Spleen (tissue), 11 donors: ENCODE measurements around the gene FAM151A. TPM values are rescaled to one million over a fixed set of nuclear protein-coding genes. Genes with fewer than 3 reads are reported as not detected.
"Not testable (repeated sequence)": the region's sequence is repeated elsewhere in the genome, so short reads cannot be mapped to it uniquely, and the experiment has no call there.

Experiments
- DNase-seq: peaks from one replicate; pipeline ENCODE4 v3.0.0-alpha.2; 2020
- H3K27ac ChIP-seq, 8 donors: fragments of 200-600 bp; sonication (generic) in 7 of 8; 1 replicate in 4 of 8; 2 replicates in 4 of 8; pipeline versions ENCODE4 v1.5.0 to v1.8.0; 2016 to 2021; ENCODE audit warnings: inconsistent platforms in 4 of 8, mild to moderate bottlenecking in 4 of 8, moderate library complexity in 1 of 8
- H3K27me3 ChIP-seq, 7 donors: fragments of 200-600 bp; sonication (generic) in 6 of 7; replicated peaks in 1 of 7; 1 replicate in 4 of 7; 2 replicates in 3 of 7; pipeline versions ENCODE4 v1.5.0 to v1.8.0; 2016 to 2021; ENCODE audit warnings: inconsistent platforms in 3 of 7, mild to moderate bottlenecking in 1 of 7
- H3K36me3 ChIP-seq, 6 donors: fragments of 200-600 bp; sonication (generic) in 5 of 6; 1 replicate in 4 of 6; 2 replicates in 2 of 6; pipeline versions ENCODE4 v1.5.0 to v1.8.0; 2016 to 2021; ENCODE audit warnings: inconsistent platforms in 2 of 6
- H3K4me1 ChIP-seq, 6 donors: fragments of 200-600 bp; sonication (generic) in 5 of 6; 1 replicate in 3 of 6; 2 replicates in 3 of 6; pipeline versions ENCODE4 v1.5.0 to v1.8.0; 2016 to 2021; ENCODE audit warnings: inconsistent platforms in 3 of 6
- H3K4me3 ChIP-seq, 8 donors: fragments of 200-600 bp; sonication (generic) in 7 of 8; 1 replicate in 4 of 8; 2 replicates in 4 of 8; pipeline versions ENCODE4 v1.5.0 to v1.8.0; 2016 to 2021; ENCODE audit warnings: inconsistent platforms in 4 of 8, mild to moderate bottlenecking in 4 of 8, moderate library complexity in 2 of 8
- H3K9me3 ChIP-seq, 8 donors: fragments of 200-600 bp; sonication (generic) in 7 of 8; 1 replicate in 4 of 8; 2 replicates in 4 of 8; pipeline versions ENCODE4 v1.5.0 to v1.8.0; 2016 to 2021; ENCODE audit warnings: inconsistent platforms in 4 of 8
- CTCF ChIP-seq, 11 experiments: fragments of 200-600 bp in 7 of 11; fragments of 450-650 bp in 4 of 11; sonication (generic) in 4 of 11; IDR thresholded peaks in 8 of 11; conservative IDR thresholded peaks in 3 of 11; 1 replicate in 7 of 11; 2 replicates in 4 of 11; pipeline versions ENCODE4 v1.4.0 to v1.8.0; 2016 to 2021; ENCODE audit warnings: antibody characterized with exemption in 11 of 11, inconsistent platforms in 4 of 11, mild to moderate bottlenecking in 1 of 11
- POLR2A ChIP-seq, 3 donors: fragments of 450-650 bp; IDR thresholded peaks; one replicate each; pipeline ENCODE4 v1.5.1; 2017; ENCODE audit warnings: antibody characterized with exemption in 3 of 3, mild to moderate bottlenecking in 1 of 3
- POLR2AphosphoS5 ChIP-seq, 3 donors: sonication (generic); formaldehyde crosslinking; IDR thresholded peaks; one replicate each; pipeline ENCODE4 v1.5.1; 2017; ENCODE audit warnings: antibody characterized with exemption in 3 of 3
- WGBS, 5 donors: extraction: QIAGEN DNeasy Blood & Tissue Kit in 3 of 5; methylation state at CpG; one replicate each; pipeline versions ENCODE4 v1.1.5 to v1.1.7; 2013 to 2018; 5-methylcytosine and 5-hydroxymethylcytosine counted together
- intact Hi-C: fragments of 100-400 bp; cut with DNase I; formaldehyde crosslinking; loops from one replicate; pipeline ENCODE4 v1.15.0; 2023; ENCODE audit warnings: low total_unique reads
- polyA plus RNA-seq, 3 donors: library from polyadenylated mRNA; stranded (reverse); fragments of 200-250 nt; gene quantifications; one replicate each; pipeline ENCODE4 v1.2.1, GENCODE V29; 2013
- total RNA-seq, 7 donors: library from RNA; depleted of rRNA in 3 of 7; stranded (reverse); fragments of >200 nt in 3 of 7; fragmentation: NEBNext Ultra II Directional in 4 of 7; extraction: Animal tissue kit (Norgen Biotek cat#: 25700) in 4 of 7; gene quantifications; one replicate each; pipeline versions ENCODE4 v1.1.0 to v1.2.1, GENCODE V29; 2016 to 2021
- donor health status: healthy with polysubstance abuse.
- donor health status: DM: no; HTN: no; CAD: no; lungs with moderate emphysema.
- donor health status: DM: no; HTN: no; CAD: no.
- donor health status: Bipolar disorder and iron deficiency.
- donor health status: healthy.
- donor health status: DM: no; HTN: no; CAD: no.
- donor health status: DM: yes; HTN: yes; CAD: no.

Gene FAM151A
- total and polyA plus RNA-seq, 10 donors = 0.70 to 4.2 (median 0.97) TPM; not detected in 1

GRCh38 chr1:54640361-54640760 lies 17.0 kb upstream of the FAM151A start:
- Histone ChIP-seq H3K4me3 (no peak overlapping the region), H3K27ac (no peak overlapping the region), H3K9me3 (peaks cover 7 to 35% (median 27%) of the 10 kb centered on the region in 8 donors), H3K4me1 (peaks cover 0 to 5% (median 0%) of the 10 kb centered on the region in 6 donors), H3K27me3 (peaks cover 0 to 17% (median 0%) of the 10 kb centered on the region in 7 donors), H3K36me3 (no peaks in the 10 kb centered on the region)
- no peak for TF ChIP-seq POLR2A (IDR thresholded peaks at IDR 0.05)
- WGBS, 5 donors = 58 to 66% (median 60%) methylated on average over 4 of the region's 4 CpGs
- no peak for DNase-seq
- intact Hi-C loops = no loop called here

GRCh38 chr1:54636461-54637446 lies 13.4 kb upstream of the FAM151A start:
- H3K9me3 ChIP-seq, H3K36me3 ChIP-seq, intact Hi-C loops, H3K4me1 ChIP-seq, DNase-seq, H3K4me3 ChIP-seq, H3K27ac ChIP-seq: not testable (repeated sequence)
- peaks cover 0 to 17% (median 0%) of the 10 kb centered on the region in 7 donors for H3K27me3 ChIP-seq
- WGBS, 5 donors = 58 to 70% (median 63%) methylated on average over 12 to 14 of the region's 14 CpGs

GRCh38 chr1:54635804-54636203 lies 12.5 kb upstream of the FAM151A start:
- H3K4me1 ChIP-seq, H3K9me3 ChIP-seq, intact Hi-C loops, H3K27ac ChIP-seq, DNase-seq, H3K4me3 ChIP-seq, H3K36me3 ChIP-seq: not testable (repeated sequence)
- H3K27me3 ChIP-seq = peaks cover 0 to 17% (median 0%) of the 10 kb centered on the region in 7 donors
- 82 to 94% (median 93%) methylated on average over 7 of the region's 7 CpGs for WGBS, 5 donors

GRCh38 chr1:54627196-54627595 lies 3.9 kb upstream of the FAM151A start:
- H3K4me1 ChIP-seq = no peaks in the 10 kb centered on the region
- no peak for DNase-seq
- no peak overlapping the region for H3K27ac ChIP-seq
- no peak for TF ChIP-seq POLR2A (IDR thresholded peaks at IDR 0.05)
- 77 to 89% (median 83%) methylated on average over 10 of the region's 10 CpGs; no CpG with 5 or more reads in 1 of the 5 donors for WGBS, 5 donors
- peaks cover 0 to 5% (median 0%) of the 10 kb centered on the region in 7 donors for H3K27me3 ChIP-seq
- intact Hi-C loops = no loop called here
- peaks cover 0 to 4% (median 0%) of the 10 kb centered on the region in 8 donors for H3K9me3 ChIP-seq
- no peaks in the 10 kb centered on the region for H3K36me3 ChIP-seq
- no peak overlapping the region for H3K4me3 ChIP-seq

- Histone ChIP-seq H3K27me3 (no peaks in the 10 kb centered on the region), H3K27ac (no peak overlapping the region), H3K4me3 (no peak overlapping the region), H3K36me3 (no peaks in the 10 kb centered on the region), H3K9me3 (no peaks in the 10 kb centered on the region), H3K4me1 (no peaks in the 10 kb centered on the region)
- no peak for TF ChIP-seq CTCF (IDR thresholded peaks at IDR 0.05 in 8 of 11, conservative IDR thresholded peaks at IDR 0.05 in 3 of 11)
- no peak for TF ChIP-seq POLR2AphosphoS5 (IDR thresholded peaks at IDR 0.05)
- no peak for TF ChIP-seq POLR2A (IDR thresholded peaks at IDR 0.05)
- DNase-seq = peak; percentile 51
- intact Hi-C loops = no loop called here
- 62 to 86% (median 82%) methylated on average over 7 to 8 of the region's 8 CpGs for WGBS, 5 donors
Measured at GRCh38 chr1:54624466-54625464, 1.4 kb upstream of the FAM151A start.
